Activated CD8-positive, alpha-beta memory T cell treated with anti-CD3 and anti-CD28 coated beads, Interleukin-2, amount 50 U/mL, for 1 hour (primary cell): ENCODE data around the gene ZNF107.
"Not testable (repeated sequence)": the region's sequence is repeated elsewhere in the genome, so short reads cannot be mapped to it uniquely, and the experiment has no call there.

Experiments used
- DNase-seq: peaks from one replicate; pipeline ENCODE4 v3.0.0-alpha.2; 2020; ENCODE audit errors: extremely low read depth

The ZNF107 gene

DNA sequence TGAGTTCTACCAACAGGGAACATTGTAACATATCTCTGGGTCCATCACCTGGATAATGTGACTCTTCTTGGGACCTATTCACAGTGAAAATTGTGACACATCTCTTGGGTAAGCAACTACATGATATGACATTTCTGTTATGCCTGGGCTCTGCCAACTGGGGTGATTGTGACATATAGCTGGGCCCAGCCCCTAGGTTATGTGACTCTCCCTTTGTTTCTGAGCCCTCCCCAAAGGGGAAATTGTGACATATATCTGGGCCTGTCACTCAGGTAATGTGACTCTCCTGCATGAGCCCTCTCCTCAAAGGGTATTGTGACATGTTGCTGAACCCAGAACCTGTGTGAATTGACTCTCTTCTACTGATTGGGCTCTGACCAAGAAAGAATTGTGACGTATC is 22.4 kb upstream of the ZNF107 start:
- no peak for DNase-seq

DNA sequence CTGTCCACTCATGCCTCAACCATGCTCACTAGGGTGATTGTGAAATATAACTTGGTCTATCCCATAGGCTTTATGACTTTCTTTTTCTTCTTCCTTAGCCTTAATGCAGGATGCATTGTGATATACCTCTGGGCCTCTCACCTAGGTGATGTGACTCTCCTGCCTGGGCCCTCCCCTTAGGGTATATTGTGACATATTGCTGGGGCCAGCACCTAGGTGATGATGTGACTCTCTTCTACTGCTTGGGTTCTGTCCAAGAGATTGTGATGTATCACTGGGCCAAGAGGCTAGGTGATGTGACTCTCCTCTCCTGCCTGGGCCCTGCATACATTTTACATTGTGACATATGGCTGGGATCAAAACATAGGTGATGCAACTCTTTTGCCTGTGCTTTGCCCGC is 14.7 kb upstream of the ZNF107 start:
- no peak for DNase-seq

DNA sequence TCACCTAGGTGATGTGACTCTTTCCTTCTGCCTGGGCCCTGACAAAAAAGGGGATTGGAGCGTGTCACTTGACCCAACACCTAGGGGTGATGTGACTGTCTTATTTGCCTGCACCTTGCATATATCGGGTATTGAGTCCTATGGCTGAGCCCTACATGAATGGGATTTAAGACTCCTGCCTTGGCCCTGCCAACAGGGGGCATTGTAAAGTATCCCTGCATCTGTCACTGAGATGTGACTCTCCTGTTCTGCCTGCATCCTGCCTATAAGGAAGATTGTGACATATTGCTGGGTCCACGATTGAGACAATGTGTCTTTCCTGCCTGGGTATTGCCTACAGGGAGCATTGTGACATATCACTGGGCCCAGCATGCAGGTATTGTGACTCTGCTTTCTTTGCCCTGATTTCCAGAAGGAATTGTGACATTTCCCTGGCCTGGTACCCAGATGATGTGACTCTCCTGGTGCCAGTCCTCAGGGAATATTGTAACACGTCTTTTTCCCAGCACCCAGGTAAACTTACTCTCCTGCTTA is 14.2 kb upstream of the ZNF107 start:
- DNase-seq = no peak

DNA sequence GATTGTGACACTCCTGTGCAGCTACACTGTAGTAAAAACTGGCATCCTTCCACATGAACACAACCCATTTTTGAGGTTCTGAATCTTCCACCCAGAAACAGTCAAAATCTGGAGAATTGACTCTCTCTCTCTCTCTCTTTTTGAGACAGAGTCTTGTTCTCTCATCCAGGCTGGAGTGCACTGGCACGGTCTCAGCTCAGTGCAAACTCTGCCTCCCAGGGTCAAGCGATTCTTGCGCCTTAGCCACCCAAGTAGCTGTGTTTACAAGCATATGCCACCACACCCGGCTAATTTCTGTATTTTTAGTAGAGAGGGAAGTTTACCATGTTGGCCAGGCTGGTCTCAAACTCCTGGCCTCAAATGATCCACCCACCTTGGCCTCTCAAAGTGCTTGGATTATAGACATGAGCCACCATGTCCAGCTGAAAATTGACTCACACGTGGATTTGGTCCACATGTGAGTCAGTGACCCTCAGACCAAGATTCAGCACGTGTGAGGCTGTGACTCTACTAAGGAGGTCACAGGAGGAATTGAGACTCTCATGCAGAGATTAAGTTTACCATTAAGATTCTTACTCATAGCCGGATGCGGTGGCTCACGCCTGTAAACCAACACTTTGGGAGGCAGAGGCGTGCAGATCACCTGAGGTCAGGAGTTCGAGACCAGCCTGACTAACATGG is 12.1 kb upstream of the ZNF107 start:
- no peak for DNase-seq

DNA sequence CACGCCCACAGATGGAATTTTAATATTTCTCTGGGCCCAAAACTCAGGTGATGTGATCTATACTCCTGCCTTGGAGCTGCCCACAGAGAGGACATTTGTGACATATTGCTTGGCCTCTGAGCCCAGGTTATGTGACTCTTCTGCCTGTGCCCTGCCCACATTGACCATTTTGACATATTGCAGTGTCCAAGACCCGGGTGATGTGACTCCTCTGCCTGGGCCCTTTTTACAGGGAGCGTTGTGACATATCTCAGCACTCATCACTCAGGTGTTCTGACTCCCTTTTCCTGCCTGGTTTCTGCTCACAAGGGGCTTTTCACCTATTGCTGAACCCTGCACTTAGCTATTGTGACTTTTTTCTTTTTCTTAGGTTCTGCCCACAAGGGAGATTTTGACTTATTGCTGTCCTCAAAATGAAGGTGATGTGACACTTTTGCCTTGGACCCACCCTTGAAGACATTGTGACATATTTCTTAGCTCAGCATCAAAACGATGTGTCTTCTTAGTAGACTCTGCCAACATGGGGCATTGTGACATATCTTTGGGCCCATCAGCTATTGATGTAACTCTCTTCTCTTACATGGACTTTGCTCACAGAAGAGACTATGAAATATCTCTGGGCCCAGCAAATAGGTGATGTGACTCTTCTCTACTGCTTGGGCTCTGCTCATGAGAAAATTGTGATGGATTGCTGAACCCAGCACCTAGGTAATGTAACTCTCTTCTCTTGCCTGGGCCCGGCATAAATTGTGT is 11.0 kb upstream of the ZNF107 start:
- DNase-seq = no peak

DNA sequence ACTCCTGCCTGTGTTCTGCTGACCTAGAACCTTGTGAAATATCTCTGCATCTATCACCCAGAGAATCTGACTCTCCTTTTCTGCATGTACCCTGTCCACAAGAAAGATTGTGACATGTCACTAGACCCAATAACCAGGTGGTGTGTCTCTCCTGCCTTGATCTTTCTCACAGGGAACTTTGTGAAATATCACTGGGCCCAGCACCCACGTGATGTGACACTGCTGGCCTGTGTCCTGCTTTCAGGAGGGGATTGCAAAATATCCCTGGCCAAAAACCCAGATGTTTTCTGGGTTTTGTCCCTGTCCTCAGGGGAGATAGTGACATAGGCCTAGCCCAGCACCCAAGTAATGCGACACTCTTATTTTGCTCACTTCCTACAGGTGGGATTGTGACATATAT is 10.1 kb upstream of the ZNF107 start:
- DNase-seq = no peak

DNA sequence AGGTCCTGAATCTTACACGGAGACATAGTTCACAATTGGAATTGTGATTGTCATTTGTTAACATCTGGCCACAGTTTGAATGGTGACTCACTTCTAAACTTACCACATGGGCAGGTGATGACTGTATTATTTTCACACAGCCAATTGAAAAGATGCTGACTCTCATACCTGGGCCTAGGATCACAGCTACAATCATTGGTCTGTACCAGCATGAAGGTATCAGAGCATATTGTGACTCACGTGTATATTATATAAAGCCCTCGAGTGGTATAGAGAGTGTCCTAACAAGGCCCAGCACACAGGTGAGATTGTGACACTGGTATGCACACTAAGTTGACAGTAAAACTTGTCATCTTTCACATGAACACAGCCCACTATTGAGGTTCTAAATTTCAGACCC is 9.4 kb upstream of the ZNF107 start:
- no peak for DNase-seq

DNA sequence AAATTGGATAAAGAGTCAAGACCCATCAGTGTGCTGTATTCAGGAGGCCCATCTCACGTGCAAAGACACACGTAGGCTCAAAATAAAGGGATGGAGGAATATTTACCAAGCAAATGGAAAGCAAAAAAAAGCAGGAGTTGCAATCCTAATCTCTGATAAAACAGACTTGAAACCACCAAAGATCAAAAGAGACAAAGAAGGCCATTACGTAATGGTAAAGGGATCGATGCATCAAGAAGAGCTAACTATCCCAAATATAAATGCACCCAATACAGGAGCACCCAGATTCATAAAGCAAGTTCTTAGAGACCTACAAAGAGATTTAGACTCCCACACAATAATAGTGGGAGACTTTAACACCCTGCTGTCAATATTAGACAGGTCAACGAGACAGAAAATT is 3.8 kb upstream of the ZNF107 start:
- not testable (repeated sequence) for DNase-seq

DNA sequence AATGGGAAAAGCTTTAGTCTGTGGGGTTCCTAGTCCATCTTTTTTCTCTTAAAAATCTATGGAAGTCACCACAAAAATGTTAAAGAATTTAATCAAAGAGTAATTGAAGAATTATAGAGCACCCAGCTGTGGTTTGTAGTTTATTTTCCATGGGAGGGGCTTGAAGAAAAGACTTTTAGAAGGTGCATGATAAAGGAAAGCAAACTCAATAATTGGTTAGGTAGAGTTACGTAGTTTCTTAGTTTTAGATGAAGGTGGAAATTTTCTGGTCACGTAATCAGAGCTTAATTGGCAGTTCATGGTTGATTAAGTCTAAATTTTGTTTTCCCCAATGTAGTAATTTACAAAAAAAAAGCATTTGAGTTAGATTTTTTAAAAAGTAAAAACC is 724 bp downstream of the ZNF107 start:
- no peak for DNase-seq

DNA sequence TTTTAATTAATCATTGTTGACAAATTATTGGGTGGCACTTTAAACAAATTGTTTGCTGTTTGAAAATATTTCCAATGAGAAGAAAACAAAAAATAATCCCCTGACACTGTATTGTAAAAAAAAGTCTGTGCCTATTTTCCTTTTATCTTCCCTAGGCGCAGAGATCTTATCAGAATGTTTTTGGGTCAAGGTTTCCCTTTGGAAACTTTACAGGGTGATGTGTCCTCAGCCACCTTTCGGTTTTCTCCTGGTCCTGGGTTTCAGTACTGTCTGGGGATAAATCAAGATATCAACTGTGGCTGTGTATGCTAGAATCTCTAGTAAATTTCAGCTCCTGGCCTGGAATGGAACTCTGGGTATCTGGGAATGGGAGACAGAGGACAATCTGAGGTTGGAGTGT is 1.4 kb downstream of the ZNF107 start:
- no peak for DNase-seq

DNA sequence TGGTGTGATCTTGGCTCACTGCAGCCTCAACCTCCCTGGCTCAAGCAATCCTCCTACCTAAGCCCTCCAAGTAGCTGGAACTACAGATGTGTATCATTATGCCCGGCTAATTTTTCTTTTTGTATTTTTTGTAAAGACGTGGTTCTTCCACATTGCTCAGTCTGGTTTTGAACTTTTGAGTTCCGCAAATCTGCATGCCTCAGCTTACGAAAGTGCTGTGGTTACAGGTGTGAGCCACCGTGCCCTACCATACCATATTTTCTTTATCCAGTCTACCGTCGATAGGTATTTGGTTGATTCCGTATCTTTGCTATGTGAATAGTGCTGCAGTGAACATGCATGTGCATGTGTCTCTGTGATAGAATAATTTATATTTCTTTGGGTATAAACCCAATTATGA is 6.5 kb downstream of the ZNF107 start:
- no peak for DNase-seq

DNA sequence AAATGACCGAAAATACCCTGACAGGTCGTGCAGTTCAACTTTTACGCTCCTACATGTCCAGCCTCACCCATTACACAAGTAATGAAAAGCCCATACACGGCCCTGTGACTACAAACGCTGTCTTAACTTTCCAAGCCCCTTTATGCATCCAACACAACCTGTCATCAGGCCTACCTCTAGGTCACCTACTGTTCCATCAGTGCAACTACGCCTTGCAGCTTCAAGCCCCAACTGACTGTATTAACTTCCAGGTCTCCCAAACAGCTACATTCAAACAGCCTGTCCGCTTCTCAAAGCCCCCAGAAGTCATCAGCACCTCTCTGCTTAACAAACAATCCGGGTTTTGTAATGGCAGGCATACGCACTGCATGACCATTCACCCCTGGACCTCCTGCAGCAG is 19.2 kb downstream of the ZNF107 start:
- DNase-seq = no peak

DNA sequence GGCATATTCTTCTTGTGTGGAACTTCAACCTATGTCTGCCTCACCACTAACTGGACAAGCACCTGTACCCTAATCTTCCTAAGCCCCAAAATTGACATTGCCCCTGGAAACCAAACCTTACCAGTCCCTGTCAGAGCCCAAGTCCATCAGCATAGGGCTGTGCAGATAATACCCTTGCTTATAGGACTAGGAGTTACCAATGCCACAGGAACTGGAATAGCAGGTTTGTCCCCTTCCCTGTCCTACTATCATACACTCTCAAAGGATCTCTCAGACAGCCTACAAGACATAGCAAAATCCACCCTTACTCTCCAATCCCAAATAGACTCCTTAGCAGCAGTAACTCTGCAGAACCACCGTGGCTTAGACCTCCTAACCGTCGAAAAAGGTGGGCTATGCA is 19.8 kb downstream of the ZNF107 start:
- no peak for DNase-seq

DNA sequence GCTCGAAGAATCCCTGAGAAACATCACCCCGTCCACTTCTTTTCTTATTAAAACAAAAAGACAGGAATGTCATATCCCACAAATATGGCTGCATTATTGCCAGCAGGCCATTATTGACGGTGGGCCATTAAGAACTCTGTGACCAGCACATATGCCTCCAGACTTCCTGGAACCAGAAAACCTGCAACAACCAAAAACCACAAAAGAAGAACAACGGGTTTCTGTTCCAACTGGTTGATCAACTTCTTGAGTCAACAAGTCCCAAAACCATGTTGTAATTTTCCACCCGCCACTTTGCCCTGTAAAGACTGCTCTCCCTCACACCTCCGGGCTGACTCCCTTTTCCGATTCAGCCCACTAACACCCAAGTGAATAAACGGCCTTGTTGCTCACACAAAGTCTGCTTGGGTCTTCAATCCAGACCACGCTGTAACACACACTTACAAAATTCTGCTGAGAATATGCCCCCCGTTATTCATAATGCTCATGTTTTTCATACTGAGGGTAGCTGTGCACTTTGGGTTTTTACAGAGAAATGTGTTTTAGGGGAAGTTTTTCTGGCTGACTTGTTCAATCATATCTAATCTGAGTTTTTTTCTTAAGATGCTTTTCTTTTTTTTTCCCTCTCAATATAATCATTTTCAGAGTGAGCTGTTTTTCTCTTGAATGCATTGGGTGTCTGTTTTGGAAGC is 20.7 kb downstream of the ZNF107 start:
- no peak for DNase-seq

DNA sequence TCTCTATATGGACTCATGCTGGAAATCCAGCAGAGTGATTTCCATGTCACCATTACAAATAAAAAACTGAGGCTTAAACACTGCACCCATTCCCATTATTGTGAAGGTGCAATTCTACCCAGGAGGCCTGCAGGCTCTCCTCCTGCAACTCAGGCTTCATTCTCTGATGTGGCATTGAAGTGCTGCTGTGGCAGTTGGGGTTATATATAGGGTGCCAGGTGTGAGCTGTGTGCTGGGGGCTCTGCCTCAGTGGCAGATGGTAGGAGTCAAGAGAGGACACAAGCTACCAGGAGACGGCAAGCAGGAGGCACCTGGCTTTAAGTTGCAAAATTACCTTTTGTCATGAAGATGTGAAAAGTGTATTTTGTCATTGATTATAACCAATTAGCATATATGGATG is 21.3 kb downstream of the ZNF107 start:
- DNase-seq = no peak

DNA sequence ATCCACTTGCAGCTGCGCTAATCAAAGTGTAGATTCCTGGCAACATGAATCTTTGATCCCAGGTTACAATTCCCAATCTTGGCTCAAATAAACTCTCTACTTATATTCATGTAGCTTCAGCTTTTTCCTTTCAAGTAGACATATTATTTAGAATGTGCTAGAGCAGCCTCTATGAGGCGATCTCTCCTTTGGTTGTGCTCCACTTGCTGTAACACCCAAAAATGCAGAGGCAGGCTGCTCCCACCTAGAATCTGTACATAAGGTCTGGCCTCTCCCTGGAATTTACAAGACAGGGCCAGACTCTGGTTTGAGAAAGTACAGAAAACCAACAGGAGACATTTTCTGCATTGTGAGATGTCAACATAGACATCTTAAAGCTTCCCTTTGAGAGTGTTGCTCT is 23.1 kb downstream of the ZNF107 start:
- DNase-seq = no peak

DNA sequence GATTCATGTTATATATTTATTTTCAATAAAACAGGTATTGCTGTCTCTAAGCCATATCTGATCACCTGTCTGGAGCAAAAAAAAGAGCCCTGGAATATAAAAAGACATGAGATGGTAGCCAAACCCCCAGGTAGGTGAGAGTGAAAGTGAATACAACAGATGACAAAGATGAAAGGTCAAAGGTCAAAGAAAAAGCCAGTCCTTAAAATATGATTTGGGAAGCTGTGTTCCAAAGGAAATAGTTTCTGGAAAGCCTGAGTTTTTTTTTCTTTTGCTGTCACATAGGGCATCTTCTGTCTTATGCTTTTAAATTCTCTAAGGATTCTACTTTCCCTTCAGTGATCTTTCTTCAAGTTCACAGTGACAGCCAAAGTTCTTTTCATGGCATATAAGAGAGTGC is 25.9 kb downstream of the ZNF107 start:
- no peak for DNase-seq

DNA sequence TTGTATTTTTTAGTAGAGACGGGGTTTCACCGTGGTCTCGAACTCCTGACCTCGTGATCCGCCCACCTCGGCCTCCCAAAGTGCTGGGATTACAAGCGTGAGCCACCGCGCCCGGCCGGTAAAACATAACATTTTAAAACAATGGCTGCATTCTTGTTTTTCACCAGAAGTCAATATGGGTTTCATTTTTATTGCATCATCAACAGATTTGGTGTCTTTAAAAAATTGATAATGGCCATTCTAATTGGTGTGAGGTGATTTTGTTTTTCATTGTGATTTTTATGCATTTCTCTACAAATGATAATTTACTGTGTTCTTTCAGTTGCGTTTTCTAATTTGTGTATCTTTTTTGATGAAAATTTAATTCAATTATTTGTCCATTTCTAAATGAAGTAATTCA is 31.9 kb downstream of the ZNF107 start:
- not testable (repeated sequence) for DNase-seq

DNA sequence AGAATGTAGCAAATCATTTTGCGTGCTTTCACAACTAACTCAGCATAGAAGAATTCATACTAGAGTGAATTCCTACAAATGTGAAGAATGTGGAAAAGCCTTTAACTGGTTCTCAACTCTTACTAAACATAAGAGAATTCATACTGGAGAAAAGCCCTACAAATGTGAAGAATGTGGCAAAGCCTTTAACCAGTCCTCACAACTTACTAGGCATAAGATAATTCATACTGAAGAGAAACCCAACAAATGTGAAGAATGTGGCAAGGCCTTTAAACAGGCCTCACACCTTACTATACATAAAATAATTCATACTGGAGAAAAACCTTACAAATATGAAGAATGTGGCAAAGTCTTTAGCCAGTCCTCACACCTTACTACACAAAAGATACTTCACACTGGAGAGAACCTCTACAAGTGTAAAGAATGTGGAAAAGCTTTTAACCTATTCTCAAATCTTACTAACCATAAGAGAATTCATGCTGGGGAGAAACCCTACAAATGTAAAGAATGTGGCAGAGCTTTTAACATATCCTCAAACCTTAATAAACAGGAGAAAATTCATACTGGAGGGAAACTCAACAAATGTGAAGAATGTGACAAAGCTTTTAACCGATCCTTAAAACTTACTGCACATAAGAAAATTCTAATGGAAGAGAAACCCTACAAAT is 40.8 kb downstream of the ZNF107 start:
- DNase-seq = no peak

DNA sequence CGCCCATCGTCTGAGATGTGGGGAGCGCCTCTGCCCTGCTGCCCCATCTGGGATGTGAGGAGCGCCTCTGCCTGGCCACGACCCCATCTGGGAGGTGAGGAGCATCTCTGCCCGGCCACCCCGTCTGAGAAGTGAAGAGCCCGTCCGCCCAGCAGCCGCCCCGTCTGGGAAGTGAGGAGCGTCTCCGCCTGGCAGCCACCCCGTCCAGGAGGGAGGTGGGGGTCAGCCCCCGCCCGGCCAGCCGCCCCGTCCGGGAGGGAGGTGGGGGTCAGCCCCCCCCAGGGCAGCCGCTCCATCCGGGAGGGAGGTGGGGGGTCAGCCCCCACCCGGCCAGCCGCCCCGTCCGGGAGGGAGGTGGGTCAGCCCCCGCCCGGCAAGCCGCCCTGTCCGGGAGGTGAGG is 52.0 kb downstream of the ZNF107 start:
- not testable (repeated sequence) for DNase-seq

DNA sequence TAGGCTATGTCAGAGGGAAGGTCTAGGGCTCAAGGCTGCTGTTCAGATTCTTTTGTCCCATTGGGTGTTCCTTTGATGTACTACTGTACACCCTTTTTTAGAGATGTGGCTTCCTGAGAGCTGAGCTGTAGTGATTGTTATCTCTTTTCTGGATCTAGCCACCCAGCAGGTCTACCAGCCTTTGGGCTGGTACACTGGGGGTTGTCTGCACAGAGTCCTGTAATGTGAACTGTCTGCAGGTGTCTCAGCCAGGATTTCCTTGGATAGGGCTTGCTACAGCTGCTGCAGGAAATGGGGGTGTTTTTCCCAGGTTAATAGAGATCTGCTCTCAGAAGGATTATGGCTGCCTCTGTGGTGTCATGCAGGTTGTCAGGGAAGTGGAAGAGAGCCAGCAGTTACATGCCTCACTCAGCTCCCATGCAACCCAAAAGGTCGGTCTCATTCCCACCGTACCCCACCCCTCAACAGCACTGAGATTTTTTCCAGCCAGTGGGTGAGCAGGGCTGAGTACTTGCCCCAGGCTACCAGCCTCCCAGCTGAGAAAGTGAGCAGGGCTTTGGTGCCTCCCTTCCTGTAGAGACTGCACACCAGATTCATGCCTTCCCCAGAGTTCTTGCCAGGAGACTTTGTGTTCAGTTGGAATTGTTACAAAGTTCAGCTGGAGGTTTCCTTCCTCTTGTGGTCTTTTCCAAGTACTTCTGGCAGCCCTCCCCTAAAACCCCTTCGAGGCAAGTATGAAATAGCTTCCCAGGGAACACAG is 63.3 kb downstream of the ZNF107 start:
- no peak for DNase-seq
